ENCODE results near the gene TRIB2.

TRIB2 gene

DNA sequence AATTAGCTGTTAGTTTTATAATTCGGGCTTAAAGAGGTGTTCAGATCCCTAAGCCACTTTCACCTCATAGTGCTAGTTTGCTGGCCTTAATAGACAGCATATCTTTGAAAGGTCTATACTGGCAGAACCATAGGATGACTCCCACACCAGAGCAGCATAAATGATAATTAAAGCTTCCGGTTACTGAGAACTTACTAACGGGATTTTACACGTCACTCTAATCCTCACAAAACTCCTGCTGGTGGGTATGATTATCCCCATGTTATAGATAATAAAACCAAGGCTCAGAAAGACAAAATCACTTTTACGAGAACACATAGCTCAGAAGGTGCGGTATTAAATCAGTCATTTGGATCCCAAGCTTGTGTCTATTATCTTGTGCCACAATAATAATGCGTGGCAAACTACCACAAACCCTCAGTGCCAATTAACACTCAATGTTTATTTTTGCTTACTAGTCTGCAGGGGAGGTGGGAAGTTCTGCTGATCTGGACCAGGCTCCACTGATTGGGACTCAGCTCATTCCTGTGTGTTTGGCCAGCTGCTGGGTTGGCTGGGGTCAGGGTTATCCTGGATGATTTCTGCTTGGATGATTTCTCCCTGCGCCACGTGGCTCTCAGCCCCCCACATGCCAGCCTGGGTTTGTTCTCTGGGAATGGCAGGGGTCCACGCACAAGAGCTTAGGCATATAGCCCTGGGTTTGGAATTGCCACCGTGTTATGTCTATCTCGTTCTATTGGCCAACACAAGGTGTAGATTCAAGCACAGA is 62.3 kb downstream of the TRIB2 start:
- no peak for DNase-seq (ENCODE audit: low read depth)

DNA sequence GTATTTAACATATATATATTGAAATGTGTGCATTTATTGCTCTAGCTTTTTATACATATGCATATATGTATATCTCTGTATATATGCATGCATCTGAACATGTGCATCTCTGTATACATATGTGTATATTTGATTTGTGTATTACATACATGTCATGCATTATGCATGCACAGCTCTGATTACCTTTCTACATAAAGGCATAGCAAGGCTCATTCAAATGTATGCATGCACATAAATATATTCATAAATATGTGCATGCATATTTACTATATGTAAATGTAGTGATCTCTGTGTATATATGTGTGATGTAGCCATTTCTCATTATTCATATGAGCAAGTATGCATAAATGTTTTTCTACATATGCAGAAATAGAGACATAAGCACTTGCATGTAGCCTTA is 64.6 kb downstream of the TRIB2 start:
- DNase-seq (ENCODE audit: low read depth): no peak

DNA sequence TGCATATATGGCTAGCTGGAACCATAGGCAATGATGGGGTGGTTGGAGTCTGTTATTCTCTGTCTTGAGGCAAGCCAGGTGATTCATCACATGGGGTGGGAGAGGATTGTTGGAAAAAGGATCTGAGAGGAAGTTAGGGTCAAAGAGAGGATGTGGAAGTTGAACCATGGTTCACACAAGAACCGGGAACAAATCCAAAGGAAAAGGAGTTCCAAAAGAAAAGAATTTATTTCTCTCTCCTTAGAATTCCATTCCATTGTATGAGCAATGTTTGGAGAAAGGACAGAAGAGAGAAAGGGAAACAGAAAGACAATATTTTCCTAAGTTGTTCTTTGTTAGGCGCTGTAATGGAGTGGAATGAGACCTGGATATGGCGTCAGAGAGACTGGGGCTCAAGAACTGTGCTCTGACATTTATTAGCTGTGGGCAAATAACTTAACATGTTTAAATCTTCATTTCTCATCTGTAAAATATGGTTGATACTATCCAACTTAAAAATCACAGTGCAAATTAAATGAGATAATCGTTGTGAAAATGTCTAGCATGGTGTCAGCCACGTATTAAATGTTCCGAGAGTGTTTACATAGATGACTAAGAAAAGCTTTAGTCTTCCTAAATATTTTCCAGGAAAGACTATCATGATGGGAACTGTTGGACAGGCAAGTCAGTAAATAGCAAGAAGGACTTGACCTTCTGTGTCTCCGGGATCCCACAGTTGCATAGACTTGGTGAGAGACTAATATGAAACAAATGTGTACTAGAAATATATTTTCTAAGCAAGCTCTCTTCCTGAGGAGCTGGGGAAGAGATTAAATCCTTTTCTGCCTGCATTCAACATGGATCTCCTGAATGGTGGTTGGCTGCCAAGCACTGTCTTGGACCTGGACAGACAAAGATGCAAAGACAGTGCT is 71.4 kb downstream of the TRIB2 start:
- DNase-seq (ENCODE audit: low read depth): peak; percentile 53

DNA sequence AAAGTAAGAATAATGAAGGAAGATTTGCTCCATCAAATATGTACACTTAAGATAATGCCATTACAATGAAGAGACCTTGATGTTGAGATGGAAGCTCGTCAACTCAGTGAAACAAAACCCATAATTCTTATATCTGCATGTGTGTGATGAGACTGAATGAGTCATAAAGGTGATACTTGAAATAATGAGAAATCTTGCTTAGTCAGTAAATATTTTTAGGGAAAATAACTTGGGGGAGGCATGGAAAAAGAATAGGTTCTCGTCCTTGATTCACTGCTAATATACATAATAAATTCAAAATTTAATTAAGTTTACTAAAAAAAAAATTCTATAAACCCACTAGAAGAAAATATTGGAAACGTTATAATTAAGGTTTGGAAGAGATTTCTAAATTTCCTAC is 75.2 kb downstream of the TRIB2 start:
- no peak for DNase-seq (ENCODE audit: low read depth)

Measured in amniotic epithelial cell (primary cell).